GM12892 (cell line): ENCODE results near the gene CYB561A3.

ENCODE experiments used
- POLR2A ChIP-seq: IDR thresholded peaks from 2 replicates; pipeline ENCODE4 v1.6.1; 2011; ENCODE audit warnings: low read depth, low read length, control low read depth
- POLR2AphosphoS5 ChIP-seq: IDR thresholded peaks from 2 replicates; pipeline ENCODE4 v1.6.1; 2011; ENCODE audit warnings: low read depth, low read length, control low read depth
- TAF1 ChIP-seq: IDR thresholded peaks from 2 replicates; pipeline ENCODE4 v1.6.1; 2011; ENCODE audit warnings: low read depth, mild to moderate bottlenecking, control low read depth, low read length, borderline replicate concordance

- no peak for TF ChIP-seq POLR2AphosphoS5
- no peak for TF ChIP-seq POLR2A
- no peak for TF ChIP-seq TAF1
These were observed 28.5 kb upstream of the CYB561A3 start for GRCh38 chr11:61390161-61390560.
